ENCODE results near the gene PRDX3. TPM values are rescaled to one million over a fixed set of nuclear protein-coding genes. Genes with fewer than 3 reads are reported as not detected.
A peak's percentile ranks its signal among the peaks of the same experiment; 100 is the strongest.

PRDX3 gene
- polyA plus RNA-seq, 1 donor (not counting 4 experiments of a cell fraction or from before 2014, with no cell fraction given) = 304 TPM

GRCh38 chr10:119166564-119166963, 12.0 kb downstream of the PRDX3 start:
- Histone ChIP-seq H4K20me1 (ENCODE audit: control insufficient read depth, extremely low read depth, insufficient read depth, low read length) (no peaks in the 10 kb centered on the region), H3K9me1 (ENCODE audit: control insufficient read depth, extremely low read depth, insufficient read depth, low read length) (no peaks in the 10 kb centered on the region), H2AFZ (ENCODE audit: control insufficient read depth, low read length) (no peak overlapping the region), H3K4me1 (ENCODE audit: control insufficient read depth, extremely low read depth, insufficient read depth, low read length) (peaks cover 17% of the 10 kb centered on the region), H3K4me2 (ENCODE audit: control insufficient read depth, extremely low read depth, insufficient read depth, low read depth, low read length) (no peak overlapping the region), H3K79me2 (ENCODE audit: control insufficient read depth, insufficient read depth, low read length) (peaks cover 3% of the 10 kb centered on the region), H3K9me3 (ENCODE audit: control insufficient read depth, low read depth, low read length) (no peaks in the 10 kb centered on the region), H3K27ac (ENCODE audit: control insufficient read depth, insufficient read depth, low read length) (no peak overlapping the region), H3K27me3 (ENCODE audit: control insufficient read depth, extremely low read depth, insufficient read depth, low read length) (no peaks in the 10 kb centered on the region), H3K9ac (ENCODE audit: control insufficient read depth, extremely low read depth, insufficient read depth, low read length) (no peak overlapping the region), H3K36me3 (ENCODE audit: control insufficient read depth in 2 of 2, extremely low read depth in 1 of 2, insufficient read depth in 2 of 2, low read length in 2 of 2) (peaks cover 18 to 19% of the 10 kb centered on the region in 2 experiments), H3K4me3 (ENCODE audit: control insufficient read depth in 2 of 3, extremely low read depth in 1 of 3, insufficient read depth in 2 of 3, low read depth in 1 of 3, low read length in 3 of 3) (no peak overlapping the region)
- no peak for FAIRE-seq
- no peak for DNase-seq (ENCODE audit: low read depth, low spot score)
- TF ChIP-seq EZH2 (IDR thresholded peaks at IDR 0.05; ENCODE audit: low read length) = no peak
- no peak for TF ChIP-seq CTCF (optimal IDR thresholded peaks at IDR 0.05 in 1 of 3, IDR thresholded peaks at IDR 0.05 in 1 of 3, conservative IDR thresholded peaks at IDR 0.05 in 1 of 3; ENCODE audit: extremely low read depth in 1 of 3, insufficient read depth in 2 of 3, low read length in 3 of 3)
- dilution Hi-C loops (cut with MboI; ENCODE audit: extremely low pct_ligation_motif_present, low sequenced_read_pairs) = no loop called here

- no peaks in the 10 kb centered on the region for H4K20me1 ChIP-seq (ENCODE audit: control insufficient read depth, extremely low read depth, insufficient read depth, low read length)
- DNase-seq (ENCODE audit: low read depth, low spot score) (no peak), FAIRE-seq (no peak)
- peaks cover 15 to 16% of the 10 kb centered on the region in 2 experiments for H3K36me3 ChIP-seq (ENCODE audit: control insufficient read depth in 2 of 2, extremely low read depth in 1 of 2, insufficient read depth in 2 of 2, low read length in 2 of 2)
- peaks cover 3% of the 10 kb centered on the region for H3K79me2 ChIP-seq (ENCODE audit: control insufficient read depth, insufficient read depth, low read length)
- H3K4me2 ChIP-seq (ENCODE audit: control insufficient read depth, extremely low read depth, insufficient read depth, low read depth, low read length) = peak overlapping the region; percentile 94
- peak overlapping the region; percentile 64 to 84 (median 76) for H3K4me3 ChIP-seq (ENCODE audit: control insufficient read depth in 2 of 3, extremely low read depth in 1 of 3, insufficient read depth in 2 of 3, low read depth in 1 of 3, low read length in 3 of 3)
- H3K27me3 ChIP-seq (ENCODE audit: control insufficient read depth, extremely low read depth, insufficient read depth, low read length) = no peaks in the 10 kb centered on the region
- peak overlapping the region; percentile 73 for H3K27ac ChIP-seq (ENCODE audit: control insufficient read depth, insufficient read depth, low read length)
- peak overlapping the region; percentile 86 for H2AFZ ChIP-seq (ENCODE audit: control insufficient read depth, low read length)
- H3K9me3 ChIP-seq (ENCODE audit: control insufficient read depth, low read depth, low read length) = no peaks in the 10 kb centered on the region
- no peak for TF ChIP-seq CTCF (optimal IDR thresholded peaks at IDR 0.05 in 1 of 3, IDR thresholded peaks at IDR 0.05 in 1 of 3, conservative IDR thresholded peaks at IDR 0.05 in 1 of 3; ENCODE audit: extremely low read depth in 1 of 3, insufficient read depth in 2 of 3, low read length in 3 of 3)
- no peak for TF ChIP-seq EZH2 (IDR thresholded peaks at IDR 0.05; ENCODE audit: low read length)
- peak overlapping the region; percentile 86 for H3K9ac ChIP-seq (ENCODE audit: control insufficient read depth, extremely low read depth, insufficient read depth, low read length)
- peaks cover 20% of the 10 kb centered on the region for H3K4me1 ChIP-seq (ENCODE audit: control insufficient read depth, extremely low read depth, insufficient read depth, low read length)
- dilution Hi-C loops (cut with MboI; ENCODE audit: extremely low pct_ligation_motif_present, low sequenced_read_pairs) = no loop called here
- H3K9me1 ChIP-seq (ENCODE audit: control insufficient read depth, extremely low read depth, insufficient read depth, low read length) = no peaks in the 10 kb centered on the region
Measured at GRCh38 chr10:119166118-119166500, 12.5 kb downstream of the PRDX3 start.
